Measurements from ENCODE around the gene PLLP.

- TF ChIP-seq CTCF (conservative IDR thresholded peaks at IDR 0.05) (no peak), ZFX (IDR thresholded peaks at IDR 0.05) (no peak)
Observed at GRCh38 chr16:57252148-57252721, 32.2 kb downstream of the PLLP start.

All from C4-2B (cell line).